Suprapubic skin (tissue), 4 donors: ENCODE results near the gene ARHGEF12. TPM values are rescaled to one million over a fixed set of nuclear protein-coding genes. Genes with fewer than 3 reads are reported as not detected.

Experiments
- DNase-seq, 2 donors: peaks; one replicate each; pipeline ENCODE4 v3.0.0-alpha.2; 2019; ENCODE audit warnings: low spot score in 2 of 2
- H3K27ac ChIP-seq: fragments of 200-600 bp; sonication (generic); one replicate; pipeline ENCODE4 v1.5.1; 2019
- H3K27me3 ChIP-seq: fragments of 200-600 bp; sonication (generic); one replicate; pipeline ENCODE4 v1.5.1; 2019
- H3K36me3 ChIP-seq: fragments of 200-600 bp; sonication (generic); one replicate; pipeline ENCODE4 v1.5.1; 2019
- H3K4me1 ChIP-seq: fragments of 200-600 bp; sonication (generic); one replicate; pipeline ENCODE4 v1.5.1; 2019
- H3K4me3 ChIP-seq: fragments of 200-600 bp; sonication (generic); one replicate; pipeline ENCODE4 v1.5.1; 2019; ENCODE audit warnings: mild to moderate bottlenecking
- H3K9me3 ChIP-seq: fragments of 200-600 bp; sonication (generic); one replicate; pipeline ENCODE4 v1.5.1; 2019
- EP300 ChIP-seq: sonication (generic); formaldehyde crosslinking; IDR thresholded peaks from one replicate; pipeline ENCODE4 v1.6.1; 2017; ENCODE audit warnings: antibody characterized with exemption
- POLR2A ChIP-seq, 2 donors: fragments of 450-650 bp; IDR thresholded peaks; one replicate each; pipeline ENCODE4 v1.6.1; 2017; ENCODE audit warnings: antibody characterized with exemption in 2 of 2, mild to moderate bottlenecking in 2 of 2, moderate library complexity in 2 of 2
- POLR2AphosphoS5 ChIP-seq, 3 donors: sonication (generic); formaldehyde crosslinking; IDR thresholded peaks; one replicate each; pipeline ENCODE4 v1.6.1; 2017; ENCODE audit warnings: antibody characterized with exemption in 3 of 3
- WGBS: methylation state at CpG from one replicate; pipeline ENCODE4 v1.1.5; 2018; 5-methylcytosine and 5-hydroxymethylcytosine counted together
- total RNA-seq, 4 donors: library from RNA; depleted of rRNA; stranded (reverse); fragments of >200 nt; gene quantifications; one replicate each; pipeline ENCODE4 v1.1.0, GENCODE V29; 2016
- TF ChIP-seq, protein P1 (sequence below), 2 donors: fragments of 200-600 bp in 1 of 2; fragments of 450-650 bp in 1 of 2; sonication (generic) in 1 of 2; IDR thresholded peaks; one replicate each; pipeline ENCODE4 v1.5.1; 2016 to 2019; ENCODE audit warnings: antibody characterized with exemption in 2 of 2, mild to moderate bottlenecking in 1 of 2, moderate library complexity in 1 of 2

ARHGEF12 gene
- total RNA-seq, 4 donors from 2014 or later = 107 to 222 (median 138) TPM

- no peak overlapping the region for H3K27ac ChIP-seq
- no peaks in the 10 kb centered on the region for H3K36me3 ChIP-seq
- TF ChIP-seq POLR2AphosphoS5 (IDR thresholded peaks at IDR 0.05) (no peak), POLR2A (IDR thresholded peaks at IDR 0.05) (no peak), EP300 (no peak)
- TF ChIP-seq, protein P1, sequence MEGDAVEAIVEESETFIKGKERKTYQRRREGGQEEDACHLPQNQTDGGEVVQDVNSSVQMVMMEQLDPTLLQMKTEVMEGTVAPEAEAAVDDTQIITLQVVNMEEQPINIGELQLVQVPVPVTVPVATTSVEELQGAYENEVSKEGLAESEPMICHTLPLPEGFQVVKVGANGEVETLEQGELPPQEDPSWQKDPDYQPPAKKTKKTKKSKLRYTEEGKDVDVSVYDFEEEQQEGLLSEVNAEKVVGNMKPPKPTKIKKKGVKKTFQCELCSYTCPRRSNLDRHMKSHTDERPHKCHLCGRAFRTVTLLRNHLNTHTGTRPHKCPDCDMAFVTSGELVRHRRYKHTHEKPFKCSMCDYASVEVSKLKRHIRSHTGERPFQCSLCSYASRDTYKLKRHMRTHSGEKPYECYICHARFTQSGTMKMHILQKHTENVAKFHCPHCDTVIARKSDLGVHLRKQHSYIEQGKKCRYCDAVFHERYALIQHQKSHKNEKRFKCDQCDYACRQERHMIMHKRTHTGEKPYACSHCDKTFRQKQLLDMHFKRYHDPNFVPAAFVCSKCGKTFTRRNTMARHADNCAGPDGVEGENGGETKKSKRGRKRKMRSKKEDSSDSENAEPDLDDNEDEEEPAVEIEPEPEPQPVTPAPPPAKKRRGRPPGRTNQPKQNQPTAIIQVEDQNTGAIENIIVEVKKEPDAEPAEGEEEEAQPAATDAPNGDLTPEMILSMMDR (IDR thresholded peaks at IDR 0.05) = no peak
- H3K4me3 ChIP-seq = no peak overlapping the region
- no peak for DNase-seq
- H3K4me1 ChIP-seq = peaks cover 28% of the 10 kb centered on the region
- H3K27me3 ChIP-seq = no peaks in the 10 kb centered on the region
- 97% methylated on average over 6 of the region's 6 CpGs for WGBS
- H3K9me3 ChIP-seq = no peaks in the 10 kb centered on the region
Measured at GRCh38 chr11:120357620-120358019, 21.4 kb downstream of the ARHGEF12 start.

DNA sequence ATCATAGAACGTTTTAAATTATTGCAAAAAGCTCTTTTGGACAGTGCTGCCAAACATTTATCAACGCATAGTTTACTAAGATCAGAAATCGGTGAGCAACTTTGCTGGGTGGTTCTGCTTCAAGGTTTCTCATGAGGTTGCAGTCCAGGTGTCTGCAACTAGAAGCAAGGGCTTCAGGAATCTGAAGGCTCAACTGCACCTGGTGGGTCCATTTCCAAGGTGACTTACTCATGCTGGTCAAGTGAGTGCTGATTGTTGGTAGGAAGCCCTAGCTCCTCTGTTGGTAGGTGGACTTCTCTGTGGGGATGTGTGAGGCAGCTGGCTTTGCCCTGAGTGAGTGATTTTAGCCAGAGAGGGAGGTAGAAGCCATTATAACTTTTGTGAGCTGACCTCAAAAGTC lies 22.5 kb downstream of the ARHGEF12 start:
- Histone ChIP-seq H3K9me3 (no peaks in the 10 kb centered on the region), H3K36me3 (no peaks in the 10 kb centered on the region), H3K27me3 (no peaks in the 10 kb centered on the region), H3K4me1 (peaks cover 17% of the 10 kb centered on the region), H3K4me3 (no peak overlapping the region), H3K27ac (no peak overlapping the region)
- no peak for DNase-seq
- WGBS = 84% methylated on average over 3 of the region's 3 CpGs
- TF ChIP-seq, protein P1 (IDR thresholded peaks at IDR 0.05) = no peak
- TF ChIP-seq EP300 = no peak
- no peak for TF ChIP-seq POLR2A (IDR thresholded peaks at IDR 0.05)
- TF ChIP-seq POLR2AphosphoS5 (IDR thresholded peaks at IDR 0.05) = no peak

- no peak for DNase-seq
- H3K9me3 ChIP-seq = no peaks in the 10 kb centered on the region
- H3K27me3 ChIP-seq = no peaks in the 10 kb centered on the region
- no peak overlapping the region for H3K4me3 ChIP-seq
- no peak overlapping the region for H3K27ac ChIP-seq
- TF ChIP-seq, protein P1 (IDR thresholded peaks at IDR 0.05) = no peak
- no peak for TF ChIP-seq EP300
- TF ChIP-seq POLR2AphosphoS5 (IDR thresholded peaks at IDR 0.05) = no peak
- TF ChIP-seq POLR2A (IDR thresholded peaks at IDR 0.05) = no peak
- no peaks in the 10 kb centered on the region for H3K4me1 ChIP-seq
- no peaks in the 10 kb centered on the region for H3K36me3 ChIP-seq
Measured at GRCh38 chr11:120363436-120363835, 27.2 kb downstream of the ARHGEF12 start.

GRCh38 chr11:120365512-120365911 lies 29.3 kb downstream of the ARHGEF12 start:
- peaks cover 1% of the 10 kb centered on the region for H3K4me1 ChIP-seq
- H3K4me3 ChIP-seq = no peak overlapping the region
- TF ChIP-seq POLR2AphosphoS5 (IDR thresholded peaks at IDR 0.05) = no peak
- TF ChIP-seq, protein P1 (IDR thresholded peaks at IDR 0.05) = no peak
- TF ChIP-seq EP300 = no peak
- TF ChIP-seq POLR2A (IDR thresholded peaks at IDR 0.05) = no peak

DNA sequence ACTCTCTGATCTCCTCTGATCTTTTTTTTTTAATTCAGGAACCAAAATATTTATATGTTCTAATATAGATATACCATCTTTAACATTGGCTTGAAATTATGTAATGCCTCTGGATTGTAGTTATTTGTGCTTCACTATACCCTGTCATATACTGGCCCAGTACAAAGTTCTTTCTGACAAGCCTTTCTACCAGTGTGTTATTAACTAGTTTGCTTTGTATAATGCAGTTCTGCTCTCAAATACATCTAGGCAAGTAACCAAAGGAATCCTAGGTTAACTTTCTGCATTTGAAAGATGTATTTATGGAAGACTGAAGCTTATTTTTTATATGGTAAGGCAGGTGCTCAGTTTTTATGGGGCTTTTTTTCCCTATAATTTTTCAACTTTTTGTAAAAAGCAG lies 36.1 kb downstream of the ARHGEF12 start:
- TF ChIP-seq, protein P1 (IDR thresholded peaks at IDR 0.05) = no peak
- TF ChIP-seq POLR2A (IDR thresholded peaks at IDR 0.05) (no peak), POLR2AphosphoS5 (IDR thresholded peaks at IDR 0.05) (no peak), EP300 (no peak)
- H3K36me3 ChIP-seq = no peaks in the 10 kb centered on the region
- H3K27ac ChIP-seq = no peak overlapping the region
- no peaks in the 10 kb centered on the region for H3K27me3 ChIP-seq
- no peaks in the 10 kb centered on the region for H3K9me3 ChIP-seq
- H3K4me1 ChIP-seq = peaks cover 22% of the 10 kb centered on the region
- DNase-seq = no peak
- H3K4me3 ChIP-seq = no peak overlapping the region

More at GRCh38 chr11:120365512-120365911, 29.3 kb downstream of the ARHGEF12 start:
- Histone ChIP-seq H3K36me3 (no peaks in the 10 kb centered on the region), H3K9me3 (no peaks in the 10 kb centered on the region), H3K27me3 (no peaks in the 10 kb centered on the region), H3K27ac (no peak overlapping the region)
- DNase-seq = no peak
